Esophagus muscularis mucosa (tissue), 4 donors: ENCODE measurements around the gene ITGBL1.

ENCODE experiments used
- CTCF ChIP-seq, 3 experiments: fragments of 200-600 bp in 2 of 3; fragments of 450-650 bp in 1 of 3; sonication (generic) in 2 of 3; IDR thresholded peaks; one replicate each; pipeline ENCODE4 v1.5.1; 2017 to 2019; ENCODE audit warnings: antibody characterized with exemption in 3 of 3, mild to moderate bottlenecking in 2 of 3, moderate library complexity in 1 of 3
- EP300 ChIP-seq: sonication (generic); formaldehyde crosslinking; IDR thresholded peaks from one replicate; pipeline ENCODE4 v1.6.1; 2017; ENCODE audit warnings: antibody characterized with exemption
- POLR2A ChIP-seq: fragments of 450-650 bp; IDR thresholded peaks from one replicate; pipeline ENCODE4 v1.6.1; 2017; ENCODE audit warnings: antibody characterized with exemption, moderate library complexity, mild to moderate bottlenecking, low read depth
- POLR2AphosphoS5 ChIP-seq, 2 donors: sonication (generic); formaldehyde crosslinking; IDR thresholded peaks; one replicate each; pipeline ENCODE4 v1.6.1; 2017; ENCODE audit warnings: antibody characterized with exemption in 2 of 2

GRCh38 chr13:101703838-101704237 lies 251.4 kb downstream of the ITGBL1 start:
- no peak for TF ChIP-seq CTCF (IDR thresholded peaks at IDR 0.05)
- no peak for TF ChIP-seq POLR2A
- TF ChIP-seq EP300: no peak
- no peak for TF ChIP-seq POLR2AphosphoS5 (IDR thresholded peaks at IDR 0.05)
